Stimulated activated CD8-positive, alpha-beta memory T cell treated with anti-CD3 and anti-CD28 coated beads, Interleukin-15, amount 100 ng/mL, for 48 hours (primary cell): Measurements from ENCODE around the gene HIKESHI.

Source experiments
- DNase-seq, 2 donors: peaks; one replicate each; pipeline ENCODE4 v3.0.0-alpha.2; 2020; ENCODE audit warnings: low read depth in 2 of 2

The HIKESHI gene

GRCh38 chr11:86374586-86374985 is 72.5 kb downstream of the HIKESHI start, which contains the start of gene CCDC81:
Gene CCDC81 (plus strand): TSS chr11:86374887. CDS start chr11:86375164, 277 bp downstream.
- DNase-seq: no peak

DNA sequence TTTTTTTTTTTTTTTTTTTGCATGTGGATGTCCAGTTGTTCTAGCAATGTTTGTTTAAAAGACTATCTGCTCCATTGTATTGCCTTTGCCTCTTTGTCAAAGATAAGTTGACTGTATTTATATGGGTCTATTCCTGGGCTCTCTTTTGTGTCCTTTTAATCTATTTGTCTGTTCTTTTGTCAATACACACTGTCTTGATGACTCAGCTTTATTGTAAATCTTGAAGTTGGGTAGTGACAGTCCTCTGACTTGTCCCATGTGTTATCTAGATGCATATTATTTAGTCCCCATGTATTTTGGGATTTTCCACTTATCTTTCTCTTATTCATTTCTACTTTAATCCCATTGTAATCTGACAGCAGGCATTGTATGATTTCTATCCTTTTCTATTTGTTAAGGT is 75.9 kb downstream of the HIKESHI start:
- DNase-seq: no peak

GRCh38 chr11:86380295-86381059 is 78.4 kb downstream of the HIKESHI start:
- no peak for DNase-seq

DNA sequence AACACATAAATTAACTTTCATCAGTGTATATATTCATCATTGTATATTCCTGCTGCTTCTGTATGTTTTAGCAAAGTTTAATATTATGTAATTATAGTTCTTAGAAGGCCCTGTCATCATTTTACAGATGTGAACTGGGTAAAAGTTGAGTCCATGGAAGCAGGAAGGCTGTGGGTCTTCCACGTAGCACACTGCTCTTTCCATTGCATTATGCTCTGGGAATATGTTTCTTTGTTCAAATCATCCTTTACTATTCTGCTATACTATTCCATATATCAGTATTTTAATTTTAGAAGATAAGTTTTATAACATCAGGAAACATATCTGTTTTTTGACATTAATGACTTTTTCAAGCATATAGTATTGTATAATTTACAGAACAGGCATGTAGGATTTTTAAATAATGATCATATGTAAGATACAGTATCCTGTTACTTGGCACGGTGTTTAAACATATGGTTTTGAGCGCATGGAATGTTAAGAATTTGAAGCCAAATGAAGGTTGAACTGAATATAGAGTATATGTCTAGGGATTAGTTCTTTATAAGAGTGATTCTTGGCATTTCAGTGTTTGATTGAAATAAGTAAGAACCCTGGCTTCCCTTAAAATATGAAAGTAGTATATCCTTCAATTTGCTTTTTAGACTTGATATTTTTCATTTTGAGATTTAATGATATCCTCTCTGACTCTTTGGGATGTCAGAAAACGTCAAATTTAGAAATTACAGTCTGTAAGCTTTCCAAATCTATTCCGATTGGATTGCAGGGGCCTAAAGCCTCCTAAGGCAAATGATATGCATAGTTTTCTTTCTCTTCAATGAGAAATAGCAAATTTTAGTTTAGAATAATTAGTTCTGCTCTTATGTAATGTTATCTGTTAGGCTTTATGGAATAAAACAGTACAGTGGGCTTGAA is 81.3 kb downstream of the HIKESHI start:
- no peak for DNase-seq

DNA sequence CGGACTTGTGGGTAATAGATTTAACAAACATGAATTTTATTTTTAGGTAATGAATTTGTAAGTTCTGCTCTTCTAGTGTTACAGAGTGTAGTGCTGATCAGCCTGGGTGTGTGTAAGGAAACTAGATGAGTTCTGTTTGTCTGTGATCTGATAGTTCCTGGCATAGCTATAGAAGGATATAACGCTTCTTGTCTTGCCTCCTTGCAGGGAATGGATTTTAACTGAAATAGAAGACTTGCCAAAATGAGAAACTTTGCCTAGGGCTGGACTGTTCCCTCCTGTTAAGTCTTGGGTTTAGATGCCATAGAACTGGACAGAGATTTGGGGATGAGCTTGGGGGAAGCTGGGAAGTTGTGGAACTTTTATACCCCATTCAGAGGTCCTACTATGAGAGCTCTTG is 84.2 kb downstream of the HIKESHI start:
- DNase-seq: no peak

DNA sequence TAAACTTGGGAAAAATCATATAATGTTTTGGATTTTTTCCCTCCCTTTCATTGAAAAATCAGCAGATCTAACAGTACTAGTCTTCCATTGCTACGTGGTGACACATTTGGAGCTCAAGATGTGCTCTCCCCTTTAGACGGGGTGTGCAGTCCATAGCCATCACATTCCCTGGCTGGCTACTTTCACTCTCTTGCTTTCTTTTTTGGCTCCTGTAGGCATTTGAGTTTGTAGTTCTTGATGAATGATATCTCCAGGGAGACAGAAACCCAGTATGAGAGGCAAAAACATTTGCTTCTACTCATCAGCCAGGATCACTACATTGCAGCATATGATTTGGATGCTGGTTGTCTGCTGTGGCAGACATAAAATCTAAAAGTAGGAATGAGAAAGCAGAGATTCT is 84.7 kb downstream of the HIKESHI start:
- no peak for DNase-seq

- DNase-seq: no peak
Observed at GRCh38 chr11:86388198-86388597, 86.2 kb downstream of the HIKESHI start.

- no peak for DNase-seq
Observed at GRCh38 chr11:86390487-86390886, 88.4 kb downstream of the HIKESHI start.

DNA sequence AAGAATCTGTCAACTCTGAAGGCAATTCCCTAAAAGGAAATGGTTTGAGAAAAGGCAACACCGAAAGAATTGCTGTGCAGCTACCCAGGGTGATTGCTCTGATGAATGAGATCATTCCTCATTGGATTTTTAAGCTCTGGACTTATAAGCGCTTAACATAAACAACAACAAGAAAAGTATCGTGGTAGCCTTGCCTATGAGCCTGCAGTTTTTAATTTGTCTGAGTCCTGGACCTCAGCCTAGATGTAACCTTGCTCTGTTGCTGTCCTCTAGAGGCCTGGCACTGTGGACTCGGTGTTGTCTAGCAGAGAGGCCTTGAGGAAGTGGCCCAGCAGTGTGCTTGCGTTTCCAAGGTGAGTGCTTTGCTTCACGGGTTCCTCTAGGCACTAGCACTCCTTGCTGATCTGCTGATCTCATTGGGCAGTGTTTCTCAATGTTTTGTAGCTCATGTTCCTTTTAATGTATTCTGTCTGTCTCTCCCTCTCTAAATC is 93.1 kb downstream of the HIKESHI start:
- no peak for DNase-seq
